UCSD-AML1 (cell line): ENCODE data around the gene CHRM5.
"Not testable (repeated sequence)": the region's sequence is repeated elsewhere in the genome, so short reads cannot be mapped to it uniquely, and the experiment has no call there.

Source experiments
- DNase-seq: peaks from one replicate; lab custom pipeline; 2025; ENCODE audit not compliant: unreplicated experiment; lab: John Stamatoyannopoulos, UW

Gene CHRM5

DNA sequence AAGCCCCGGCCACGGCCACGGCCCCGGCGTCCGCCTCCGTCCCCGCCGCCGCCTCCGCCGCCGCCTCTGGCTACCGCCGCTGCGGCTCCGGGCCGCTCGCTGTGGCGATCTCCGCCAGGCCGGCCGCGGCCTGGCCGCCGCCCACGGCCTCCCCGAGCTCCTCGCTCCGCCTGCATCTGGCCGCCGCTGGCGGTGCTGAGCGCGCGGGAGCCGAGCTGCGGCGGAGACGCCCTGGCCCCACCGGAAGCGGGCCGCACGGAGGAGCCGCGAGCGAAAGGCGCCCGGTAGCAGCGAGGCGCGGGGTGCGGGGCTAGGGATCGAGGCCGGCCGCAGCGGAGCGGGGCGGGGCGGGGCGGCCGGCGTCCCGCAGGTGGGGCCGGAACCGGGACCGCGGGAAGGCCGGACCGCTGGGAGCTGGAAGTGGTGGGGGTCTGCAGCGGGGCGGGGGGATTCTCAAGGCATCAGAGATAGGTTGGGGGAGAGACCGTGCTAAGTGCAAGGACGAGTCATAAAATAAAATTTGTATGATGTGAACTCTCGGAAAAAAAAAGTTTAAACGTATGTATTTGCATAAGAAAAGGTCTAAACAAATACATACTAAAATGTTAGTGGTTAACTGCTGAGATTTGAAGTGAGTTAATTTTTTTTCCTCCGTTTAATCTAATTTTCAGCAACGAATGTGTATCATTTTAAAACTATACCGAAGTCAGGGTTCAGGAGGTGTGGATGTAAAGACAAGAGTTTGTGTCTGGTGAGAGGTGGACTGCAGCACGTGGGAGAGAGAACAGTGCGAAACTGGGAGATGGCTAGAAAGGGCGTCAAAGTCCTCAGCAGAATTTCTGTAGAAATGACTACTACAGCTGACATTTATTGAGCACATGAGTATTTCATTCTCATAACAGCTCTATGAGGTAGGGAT, 70.8 kb downstream of the CHRM5 start, which contains the start of gene AVEN:
TSS of gene AVEN (minus strand) at position 334 of the 919 bp plus-strand sequence. CDS start at position 176, 158 bp downstream.
- DNase-seq: peak; percentile 63

DNA sequence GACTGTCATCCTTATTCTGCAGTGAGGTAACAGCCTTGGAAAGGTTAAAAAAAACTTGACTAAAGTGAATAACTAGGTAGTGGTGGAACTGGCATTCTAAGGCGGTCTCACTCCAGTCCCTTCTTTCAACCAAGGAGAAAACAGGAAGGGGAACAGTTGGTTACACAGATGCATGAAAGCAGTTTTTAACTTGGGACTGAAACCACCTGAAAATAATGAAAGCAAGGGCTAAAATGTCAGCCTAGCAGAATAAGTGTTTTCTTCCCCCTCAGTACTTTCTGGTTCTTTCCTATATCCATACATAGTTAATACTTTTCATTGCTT, 71.5 kb downstream of the CHRM5 start:
- DNase-seq: no peak

DNA sequence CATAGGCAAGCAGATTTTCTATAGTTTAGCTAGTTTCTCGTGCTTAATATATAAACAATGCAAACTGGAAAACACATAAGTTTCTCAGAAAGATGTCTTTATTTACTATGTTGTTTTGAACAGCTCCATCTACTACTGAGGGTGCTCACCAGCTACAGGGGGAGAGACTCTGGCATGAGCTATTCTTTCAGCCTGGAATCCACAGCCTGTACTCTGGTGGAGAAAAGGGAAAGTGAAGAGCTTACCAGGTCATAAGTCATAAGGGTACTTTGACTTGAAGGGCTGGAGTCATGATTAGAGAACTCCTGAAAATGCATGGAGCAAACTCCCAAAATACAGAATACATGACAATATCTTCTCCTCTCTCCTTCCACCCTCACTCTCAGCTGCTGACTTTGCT, 75.1 kb downstream of the CHRM5 start:
- DNase-seq: no peak

DNA sequence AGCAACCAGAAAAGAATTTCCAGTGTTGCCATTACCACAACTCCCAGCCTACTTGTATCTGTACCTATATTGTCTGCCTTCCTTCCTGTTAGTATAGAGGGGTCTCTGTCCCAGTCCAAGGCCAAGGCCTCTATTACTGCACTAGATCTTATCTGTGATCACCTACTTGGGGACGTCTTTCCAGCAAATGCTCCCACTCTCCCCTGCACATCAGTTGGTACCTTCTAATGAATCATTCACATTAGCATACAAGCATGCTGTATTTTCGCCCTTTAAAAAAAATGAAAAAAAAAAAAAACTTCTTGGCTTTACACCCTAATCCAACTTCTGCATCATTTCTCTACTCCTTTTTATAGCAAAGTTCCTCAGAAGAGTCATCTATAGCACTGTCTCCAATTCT, 75.5 kb downstream of the CHRM5 start:
- no peak for DNase-seq

DNA sequence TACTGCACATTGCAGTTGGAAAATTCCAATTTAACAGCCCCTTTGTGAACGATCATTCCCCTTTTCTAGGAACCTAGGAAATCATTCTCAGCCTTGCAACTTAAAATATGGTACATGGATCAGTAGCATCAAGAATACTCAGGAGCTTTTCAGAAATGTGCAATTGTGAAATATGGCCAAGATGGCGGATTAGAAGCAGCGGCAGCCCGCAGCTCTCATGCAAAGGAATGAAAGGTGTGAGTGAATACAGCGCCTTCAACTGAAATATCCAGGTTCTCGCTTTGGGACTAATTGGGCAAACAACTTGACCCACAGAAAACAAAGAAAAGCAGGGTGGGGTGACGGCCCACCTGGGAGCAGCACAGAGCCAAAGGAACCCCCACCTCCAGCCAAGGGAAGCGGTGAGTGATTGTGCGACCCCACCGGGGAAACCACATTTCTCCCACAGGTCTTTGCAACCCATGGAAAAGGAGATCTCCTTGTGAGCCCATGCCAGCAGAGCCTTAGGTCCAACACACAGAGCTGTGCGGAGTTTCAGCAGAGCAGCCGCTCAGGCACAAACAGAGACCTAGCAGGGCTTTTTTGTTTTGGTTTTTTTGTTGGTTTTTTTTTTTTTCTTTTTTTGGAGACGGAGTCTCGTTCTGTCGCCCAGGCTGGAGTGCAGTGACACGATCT, 78.3 kb downstream of the CHRM5 start:
- no peak for DNase-seq

DNA sequence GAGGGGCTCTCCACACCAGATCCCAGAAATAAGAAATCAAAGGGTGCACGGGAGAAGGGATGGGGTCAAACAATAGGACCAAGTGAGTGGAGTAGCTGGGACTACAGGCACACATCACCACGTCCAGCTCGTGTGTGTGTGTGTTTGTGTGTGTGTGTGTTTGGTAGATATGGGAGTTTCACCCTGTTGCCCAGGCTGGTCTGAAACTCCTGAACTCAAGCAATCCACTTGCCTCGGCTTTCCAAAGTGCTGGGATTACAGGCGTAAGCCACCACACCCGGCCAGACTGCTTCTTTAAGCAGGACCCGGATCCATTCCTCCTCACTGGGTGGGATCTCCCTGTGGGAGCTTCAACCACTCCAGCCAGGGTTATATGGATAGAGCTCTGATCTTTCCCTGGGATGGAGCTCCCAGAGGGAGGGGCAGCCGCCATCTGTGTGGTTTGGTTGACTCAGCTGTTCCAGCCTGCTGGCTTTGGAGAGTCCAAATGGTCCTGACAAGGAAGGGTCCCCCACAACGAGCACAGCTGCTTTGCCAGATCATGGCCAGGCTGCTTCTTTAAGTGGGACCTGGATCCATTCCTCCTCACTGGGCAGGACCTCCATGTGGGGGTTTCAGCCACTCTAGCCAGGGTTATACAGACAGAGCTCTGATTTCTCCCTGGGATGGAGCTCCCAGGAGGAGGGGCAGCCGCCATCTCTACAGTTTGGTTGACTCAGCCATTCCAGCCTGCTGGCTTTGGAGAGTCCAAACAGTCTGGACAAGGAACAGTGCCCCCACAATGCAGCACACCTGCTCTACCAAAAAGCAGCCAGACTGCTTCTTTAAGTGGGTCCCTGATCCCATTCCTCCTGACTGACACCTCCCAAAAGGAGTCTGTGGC, 79.8 kb downstream of the CHRM5 start:
- DNase-seq: no peak

DNA sequence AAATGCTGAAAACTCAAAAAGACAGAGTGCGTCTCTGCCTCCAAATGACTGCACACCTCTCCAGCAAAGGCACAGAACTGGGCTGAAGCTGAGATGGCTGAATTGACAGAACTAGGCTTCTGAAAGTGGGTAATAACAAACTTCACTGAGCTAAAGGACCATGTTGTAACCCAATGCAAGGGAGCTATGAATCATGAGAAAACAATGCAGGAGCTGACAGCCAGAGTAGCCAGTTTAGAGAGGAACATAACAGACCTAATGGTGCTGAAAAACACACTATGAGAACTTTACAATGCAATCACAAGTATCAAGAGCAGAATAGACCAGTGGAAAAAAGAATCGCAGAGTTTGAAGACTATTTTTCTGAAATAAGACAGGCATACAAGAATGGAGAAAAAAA, 80.8 kb downstream of the CHRM5 start:
- DNase-seq: no peak

DNA sequence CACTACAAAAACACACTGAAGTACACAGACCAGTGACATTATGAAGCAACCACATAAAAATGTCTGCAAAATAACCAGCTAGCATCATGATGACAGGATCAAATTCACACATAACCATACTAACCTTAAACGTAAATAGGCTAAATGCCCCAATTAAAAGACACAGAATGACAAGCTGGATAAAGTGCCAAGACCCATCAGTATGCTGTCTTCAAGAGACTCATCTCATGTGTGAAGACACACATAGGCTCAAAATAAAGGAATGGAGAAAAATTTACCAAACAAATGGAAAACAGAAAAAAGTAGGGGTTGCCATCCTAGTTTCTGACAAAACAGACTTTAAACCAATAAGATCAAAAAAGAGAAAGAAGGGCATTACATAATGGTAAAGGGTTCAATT, 82.1 kb downstream of the CHRM5 start:
- not testable (repeated sequence) for DNase-seq

DNA sequence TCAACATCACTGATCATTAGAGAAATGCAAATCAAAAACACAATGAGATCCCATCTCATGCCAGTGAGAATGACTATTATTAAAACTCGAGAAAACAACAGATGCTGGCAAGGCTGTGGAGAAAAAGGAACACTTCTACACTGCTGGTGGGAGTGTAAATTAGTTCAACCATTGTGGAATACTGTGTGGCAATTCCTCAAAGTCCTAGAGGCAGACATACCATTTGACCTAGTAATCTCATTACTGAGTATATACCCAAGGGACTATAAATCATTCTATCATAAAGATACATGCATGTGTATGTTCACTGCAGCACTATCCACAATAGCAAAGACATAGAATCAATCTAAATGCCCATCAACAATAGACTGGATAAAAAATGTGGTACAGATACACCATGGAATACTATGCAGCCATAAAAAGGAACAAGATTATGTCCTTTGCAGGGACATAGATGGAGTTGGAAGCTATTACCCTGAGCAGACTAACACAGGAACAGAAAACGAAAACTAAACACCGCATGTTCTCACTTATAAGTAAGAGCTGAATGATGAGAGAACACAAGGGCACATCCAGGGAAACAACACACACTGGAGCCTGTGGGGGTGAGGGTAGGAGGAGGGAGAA, 85.9 kb downstream of the CHRM5 start:
- DNase-seq: no peak

DNA sequence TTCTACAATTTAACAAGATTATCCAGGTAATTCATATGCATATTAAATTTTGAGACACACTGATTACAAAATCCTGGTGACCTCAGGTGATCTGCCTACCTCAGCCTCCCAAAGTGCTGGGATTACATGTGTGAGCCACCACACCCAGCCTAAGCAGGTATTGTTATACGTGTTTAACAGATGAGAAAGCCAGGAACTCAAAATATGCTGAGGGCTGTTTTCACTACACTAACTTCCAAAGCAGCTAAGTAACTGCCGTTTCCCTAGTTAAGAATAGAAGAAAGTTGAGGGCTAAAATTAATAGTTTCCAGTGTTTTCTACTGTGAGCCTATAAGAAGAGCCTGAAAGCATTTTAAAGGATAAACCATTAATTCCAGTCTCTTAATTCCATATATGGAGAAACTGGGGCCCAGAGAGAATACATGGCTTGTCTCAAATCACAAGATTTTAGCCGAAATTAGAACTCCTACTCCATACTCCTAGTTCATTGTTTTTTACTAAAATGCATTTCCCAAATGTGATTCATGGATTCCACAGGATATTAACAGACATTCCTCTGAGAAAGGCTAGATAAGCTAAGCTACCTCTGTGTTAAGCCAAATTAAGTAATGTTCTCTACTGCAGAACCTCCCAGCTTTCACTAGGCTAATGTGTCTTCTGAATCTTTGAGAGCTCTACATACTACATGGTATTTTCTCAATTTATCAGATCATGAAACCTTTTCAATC, 87.7 kb downstream of the CHRM5 start:
- no peak for DNase-seq

DNA sequence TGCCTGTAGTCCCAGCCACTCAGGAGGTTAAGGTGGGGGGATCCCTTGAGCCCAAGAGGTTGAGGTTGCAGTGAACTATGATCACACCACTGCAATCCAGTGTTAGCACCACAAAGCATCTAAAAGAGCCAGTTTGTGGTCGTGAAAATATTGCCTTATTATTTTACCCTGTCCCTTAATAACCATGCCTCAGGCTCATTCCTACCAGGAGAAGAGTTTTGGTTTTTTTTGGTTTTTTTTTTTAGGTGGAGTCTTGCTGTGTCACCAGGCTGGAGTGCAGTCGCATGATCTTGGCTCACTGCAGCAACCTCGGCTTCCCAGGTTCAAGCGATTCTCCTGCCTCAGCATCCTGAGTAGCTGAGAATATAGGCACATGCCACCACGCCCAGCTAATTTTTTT, 88.6 kb downstream of the CHRM5 start:
- DNase-seq: no peak

DNA sequence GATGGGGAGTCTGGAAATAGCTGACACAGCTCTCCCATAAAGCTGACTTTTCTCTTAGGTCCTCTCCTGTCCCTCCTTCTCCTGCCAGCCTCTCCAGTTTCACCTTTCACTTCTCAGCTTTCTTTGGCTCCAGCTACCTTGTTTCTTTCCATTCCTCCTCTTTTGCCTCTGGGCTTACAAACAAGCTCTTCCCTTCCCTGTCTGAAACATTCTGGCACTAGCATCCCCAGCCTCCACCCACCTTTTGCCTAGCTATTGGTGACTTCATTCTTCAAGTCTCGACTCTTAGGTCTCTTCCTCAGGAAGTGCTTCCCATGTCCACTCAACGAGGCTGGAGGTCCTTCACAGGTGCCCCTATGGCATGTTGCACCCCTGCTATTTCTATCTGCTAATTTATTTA, 91.2 kb downstream of the CHRM5 start:
- no peak for DNase-seq

DNA sequence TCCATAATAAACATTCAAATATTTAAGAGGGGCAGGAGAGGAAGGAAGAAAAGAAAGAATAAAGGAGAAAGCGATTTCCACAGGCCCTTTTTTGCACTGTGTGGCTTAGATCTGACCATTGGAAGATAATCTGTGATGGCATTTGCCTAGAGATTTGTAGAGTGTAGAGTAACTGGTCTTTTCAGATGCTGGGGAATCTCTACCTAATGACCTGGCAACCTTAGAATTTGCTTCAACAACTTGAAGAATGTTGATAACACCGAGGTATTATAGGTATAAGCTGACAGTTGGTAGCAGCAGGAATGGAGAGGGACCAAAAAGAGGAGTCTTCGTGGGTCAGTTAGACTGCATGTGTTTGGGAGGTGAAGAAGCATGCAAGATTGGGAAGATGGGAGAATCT, 91.6 kb downstream of the CHRM5 start:
- no peak for DNase-seq

DNA sequence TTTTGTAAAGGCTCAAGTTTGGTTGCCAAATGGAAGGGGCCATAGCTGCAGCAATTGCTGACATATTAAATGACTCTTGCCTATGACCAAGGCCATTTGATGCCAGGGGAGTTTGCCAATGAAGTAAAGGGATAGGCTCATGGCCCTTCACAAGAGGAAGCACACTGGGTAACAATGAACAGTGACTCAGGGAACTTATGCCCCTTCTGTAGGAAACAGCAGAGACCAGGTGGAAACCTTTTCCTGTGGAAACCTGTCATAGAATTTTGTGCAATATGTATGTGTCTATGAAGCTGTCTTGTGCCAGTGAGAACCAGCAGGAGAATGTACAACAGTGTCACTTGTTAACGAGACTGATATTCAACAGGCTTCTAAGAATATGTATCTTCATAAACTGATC, 96.1 kb downstream of the CHRM5 start:
- DNase-seq: no peak

DNA sequence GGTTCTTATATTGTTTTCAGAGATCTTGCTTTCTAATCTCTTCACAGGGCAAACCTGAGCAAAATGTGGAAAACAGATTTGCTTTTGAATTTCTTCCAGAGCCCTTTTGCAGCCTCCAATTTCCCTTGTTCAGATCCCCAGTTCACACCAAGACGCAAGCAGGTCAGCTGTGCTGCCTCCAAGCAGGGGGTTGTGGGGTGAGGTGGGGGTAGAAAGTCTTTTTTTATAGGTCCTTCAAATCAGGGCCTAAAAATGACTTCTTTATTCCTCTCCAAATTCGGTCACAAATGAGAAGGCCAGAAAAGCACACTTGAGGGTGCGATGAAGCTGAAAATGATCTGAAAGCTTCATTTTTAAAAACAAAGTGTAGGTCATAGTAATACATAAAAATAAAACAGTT, 97.0 kb downstream of the CHRM5 start:
- no peak for DNase-seq

DNA sequence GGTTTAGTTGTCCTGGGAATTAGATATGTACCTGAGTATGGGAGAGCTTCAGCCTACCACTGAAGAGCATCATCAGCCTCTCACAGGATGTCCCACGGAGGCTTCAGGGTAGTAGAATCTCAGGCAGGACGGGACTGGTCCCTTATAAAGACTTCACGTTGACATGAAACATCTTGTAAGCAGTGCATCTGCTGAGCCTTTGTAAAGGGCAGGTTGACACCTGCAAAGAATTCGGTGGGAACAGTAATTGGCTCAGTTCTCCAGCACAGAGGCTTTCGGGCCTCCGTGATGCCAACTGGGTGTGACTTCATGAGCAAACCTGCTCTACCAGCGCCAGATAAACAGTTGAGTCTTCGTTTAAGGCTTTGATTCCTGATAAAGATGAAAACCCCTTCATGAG, 97.6 kb downstream of the CHRM5 start:
- DNase-seq: no peak

DNA sequence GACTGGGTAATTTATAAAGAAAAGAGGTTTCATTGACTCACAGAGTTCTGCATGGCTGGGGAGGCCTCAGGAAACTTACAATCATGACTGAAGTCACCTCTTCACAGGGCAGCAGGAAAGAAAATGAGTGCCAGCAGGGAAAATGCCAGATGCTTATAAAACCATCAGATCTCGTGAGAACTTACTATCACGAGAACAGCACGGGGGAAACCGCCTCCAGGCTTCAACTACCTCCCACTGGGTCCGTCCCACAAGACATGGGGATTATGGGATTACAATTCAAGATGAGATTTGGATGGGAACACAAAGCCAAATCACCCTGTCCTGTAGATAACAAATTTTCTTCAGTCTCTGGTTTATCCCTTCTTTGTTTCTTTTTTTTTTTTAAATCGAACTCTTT, 101.7 kb downstream of the CHRM5 start:
- no peak for DNase-seq

DNA sequence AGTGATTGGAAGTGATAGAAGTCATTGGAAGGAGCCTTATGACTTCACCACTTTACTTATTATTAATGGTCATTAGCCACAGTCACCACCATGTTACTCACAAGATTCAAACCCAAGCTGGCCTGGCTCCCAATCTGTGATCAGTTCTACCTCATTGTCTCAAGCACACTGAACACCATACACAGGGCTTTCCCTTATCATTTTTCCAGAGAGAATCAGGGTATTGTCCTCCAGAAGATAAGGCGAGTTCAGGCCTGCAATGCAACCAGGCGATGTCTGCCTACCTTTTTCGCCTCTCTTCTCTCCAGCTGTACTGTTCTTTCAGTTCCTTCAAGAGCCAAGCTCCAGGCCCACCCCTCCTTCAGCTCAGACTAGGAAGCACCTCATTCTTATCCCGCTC, 108.5 kb downstream of the CHRM5 start:
- no peak for DNase-seq

DNA sequence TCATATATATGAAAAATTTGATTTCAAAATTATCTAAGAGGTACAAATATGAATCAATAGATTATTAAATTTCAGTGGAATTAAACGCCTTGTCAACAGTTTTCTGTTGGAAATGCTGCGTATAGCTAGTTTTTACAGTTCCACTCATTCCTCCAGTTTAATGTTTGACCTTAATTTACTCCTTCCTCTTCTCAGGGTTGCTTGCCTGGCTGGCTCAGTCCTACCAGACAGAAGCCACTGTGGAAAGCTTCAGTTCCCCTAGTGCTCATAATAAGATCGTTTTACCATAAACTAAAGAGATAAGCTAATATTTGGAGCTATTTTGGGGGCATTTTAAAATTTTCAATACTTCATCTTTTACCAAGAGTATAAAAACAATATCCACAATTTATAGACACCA, 110.6 kb downstream of the CHRM5 start:
- DNase-seq: no peak

DNA sequence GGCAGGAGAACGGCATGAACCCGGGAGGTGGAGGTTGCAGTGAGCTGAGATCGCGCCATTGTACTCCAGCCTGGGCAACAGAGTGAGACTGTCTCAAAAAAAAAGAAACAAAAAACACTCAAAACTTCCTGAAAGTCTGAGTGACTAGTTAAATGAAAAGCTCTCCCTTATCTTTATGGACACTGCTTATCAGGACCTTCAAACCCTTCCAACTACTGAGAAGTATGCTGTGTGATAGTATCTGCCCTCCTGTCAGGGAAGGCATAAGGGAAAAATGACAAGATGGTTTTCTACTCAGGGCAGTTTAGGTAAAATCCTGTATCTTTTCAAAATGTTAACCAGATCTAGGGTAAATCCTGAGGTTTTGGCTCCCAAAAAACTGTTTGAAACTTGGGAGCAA, 111.6 kb downstream of the CHRM5 start:
- DNase-seq: no peak
